K562 (cell line): ENCODE measurements around the gene SACS. TPM values are rescaled to one million over a fixed set of nuclear protein-coding genes. Genes with fewer than 3 reads are reported as not detected.
"Not testable (repeated sequence)": the region's sequence is repeated elsewhere in the genome, so short reads cannot be mapped to it uniquely, and the experiment has no call there.

ENCODE experiments used
- ATAC-seq: fragments of 200-7000 bp; cut with Tn5 transposase; 3 replicates; pipeline ENCODE4 v1.9.1; 2020; ENCODE audit warnings: moderate library complexity
- BruUV-seq: library from RNA; stranded (reverse); fragments of 400-500 nt; replicated peaks from 2 replicates; lab custom pipeline; 2021; lab: Mats Ljungman, UMichigan
- CTCF ChIA-PET: fragments of 300-600 bp; formaldehyde crosslinking; extraction: SDS; loops from one replicate; lab custom pipeline; 2021; ENCODE audit warnings: low intra/inter-chr PET ratio; lab: Yijun Ruan, JAX
- POLR2A ChIA-PET: fragments of 300-600, 350-650 bp; sonication (Branson Sonifier 250); formaldehyde crosslinking; extraction: SDS; loops from one replicate; lab custom pipeline; 2021; ENCODE audit warnings: antibody characterized with exemption, inconsistent platforms; lab: Yijun Ruan, JAX
- DNase-seq, 4 experiments: peaks; one replicate each; pipeline versions ENCODE4 v3.0.0 to v3.0.0-alpha.2; 2011 to 2018; ENCODE audit warnings: low spot score in 3 of 4, mixed read lengths in 3 of 4; ENCODE audit errors: extremely low read depth in 1 of 4
- FAIRE-seq: peaks from 2 replicates; lab custom pipeline; 2011; peaks lifted over from hg19 to GRCh38; lab: Jason Lieb, UNC
- H2AFZ ChIP-seq: 2 replicates; pipeline ENCODE4 v1.6.0; 2011; ENCODE audit warnings: low read depth, low read length, control low read depth, inconsistent platforms
- H3K27ac ChIP-seq: fragments of 200-600 bp; 3 replicates; pipeline ENCODE4 v1.8.0; 2011; ENCODE audit warnings: low read depth, mild to moderate bottlenecking, control low read depth, inconsistent platforms, low read length, moderate library complexity, mixed read lengths; ENCODE audit errors: extremely low read depth
- H3K27me3 ChIP-seq, 2 experiments: fragments of 300-600 bp in 1 of 2; 2 replicates in 1 of 2; 3 replicates in 1 of 2; pipeline versions ENCODE4 v1.6.0 to v1.8.0; 2011; ENCODE audit warnings: inconsistent platforms in 2 of 2, low read length in 2 of 2, mild to moderate bottlenecking in 1 of 2, mixed read lengths in 1 of 2, moderate library complexity in 1 of 2; ENCODE audit not compliant: control insufficient read depth in 2 of 2, insufficient read depth in 2 of 2
- H3K36me3 ChIP-seq: fragments of 300-600 bp; 3 replicates; pipeline ENCODE4 v1.8.0; 2011; ENCODE audit warnings: mild to moderate bottlenecking, low read length, inconsistent platforms; ENCODE audit not compliant: control insufficient read depth, insufficient read depth
- H3K4me1 ChIP-seq, 2 experiments: fragments of 200-600 bp in 1 of 2; replicated peaks in 1 of 2; 2 replicates in 1 of 2; 3 replicates in 1 of 2; pipeline versions ENCODE4 v1.5.1 to v1.8.0; 2011; ENCODE audit warnings: inconsistent platforms in 2 of 2, low read length in 2 of 2, mild to moderate bottlenecking in 1 of 2, mixed read lengths in 1 of 2, moderate library complexity in 1 of 2; ENCODE audit not compliant: control insufficient read depth in 2 of 2, insufficient read depth in 2 of 2
- H3K4me2 ChIP-seq: 2 replicates; pipeline ENCODE4 v1.6.1; 2011; ENCODE audit warnings: low read length, control low read depth, inconsistent platforms, mixed read lengths; ENCODE audit not compliant: insufficient read depth
- H3K4me3 ChIP-seq: fragments of 200-600 bp; sonication (generic), shearing (Covaris generic); 2 replicates; pipeline ENCODE4 v1.5.1; 2016; ENCODE audit warnings: control low read depth, inconsistent platforms
- H3K79me2 ChIP-seq: fragments of 200-600 bp; 3 replicates; pipeline ENCODE4 v1.8.0; 2011; ENCODE audit warnings: low read length, inconsistent platforms; ENCODE audit not compliant: control insufficient read depth, insufficient read depth
- H3K9ac ChIP-seq, 2 experiments: 2 replicates each; pipeline versions ENCODE4 v1.6.0 to v1.6.1; 2011; ENCODE audit warnings: low read depth in 2 of 2, low read length in 2 of 2, control low read depth in 1 of 2, inconsistent platforms in 1 of 2, mild to moderate bottlenecking in 1 of 2, mixed read lengths in 1 of 2; ENCODE audit not compliant: insufficient read depth in 1 of 2
- H3K9me1 ChIP-seq: one replicate; pipeline ENCODE4 v1.6.0; 2011; ENCODE audit warnings: inconsistent platforms, mild to moderate bottlenecking, low read length, moderate library complexity; ENCODE audit not compliant: control insufficient read depth, insufficient read depth
- H3K9me3 ChIP-seq: replicated peaks from 2 replicates; pipeline ENCODE4 v1.5.1; 2011; ENCODE audit warnings: low read depth, low read length, inconsistent platforms; ENCODE audit not compliant: control insufficient read depth, insufficient read depth
- H4K20me1 ChIP-seq: replicated peaks from 2 replicates; pipeline ENCODE4 v1.6.1; 2011; ENCODE audit warnings: low read length, inconsistent platforms, mixed read lengths; ENCODE audit not compliant: control insufficient read depth, insufficient read depth
- ARID3A ChIP-seq: IDR thresholded peaks from 2 replicates; pipeline ENCODE4 v1.6.1; 2012; ENCODE audit warnings: low read depth, low read length, improper control_type of control experiment, borderline replicate concordance
- BCL6 ChIP-seq: fragments of 250-450 bp; sonication (Bioruptor Pico); IDR thresholded peaks from 2 replicates; pipeline ENCODE4 v1.4.0; 2020
- RBBP5 ChIP-seq: fragments of 200-600 bp; sonication (generic); IDR thresholded peaks from 2 replicates; pipeline ENCODE4 v1.6.1; 2012; ENCODE audit warnings: borderline replicate concordance, mild to moderate bottlenecking, low read length, control low read depth, inconsistent platforms; ENCODE audit not compliant: insufficient read depth, poor library complexity, severe bottlenecking
- SOX6 ChIP-seq: fragments of 450-650 bp; IDR thresholded peaks from 2 replicates; pipeline ENCODE4 v1.6.1; 2014; ENCODE audit warnings: mild to moderate bottlenecking
- TEAD4 ChIP-seq, 2 experiments: sonication (generic) in 1 of 2; formaldehyde crosslinking in 1 of 2; IDR thresholded peaks; 2 replicates each; pipeline versions ENCODE4 v1.6.1 to v1.8.0; 2012 to 2022; ENCODE audit warnings: borderline replicate concordance in 1 of 2, inconsistent platforms in 1 of 2, low read length in 1 of 2, mild to moderate bottlenecking in 1 of 2, missing genetic modification reagents in 1 of 2
- TFAM ChIP-seq: fragments of 250-450 bp; sonication (Bioruptor Pico); conservative IDR thresholded peaks from 2 replicates; pipeline ENCODE4 v1.5.0; 2021; ENCODE audit warnings: mild to moderate bottlenecking, moderate library complexity
- ZBTB33 ChIP-seq: sonication (generic); formaldehyde crosslinking; IDR thresholded peaks from 2 replicates; pipeline ENCODE4 v1.8.1; 2023; ENCODE audit warnings: mild to moderate bottlenecking, missing genetic modification reagents
- ZNF77 ChIP-seq: fragments of 250-450 bp; sonication (Bioruptor Pico); IDR thresholded peaks from 2 replicates; pipeline ENCODE4 v1.5.0; 2020
- WGBS: fragments of 100-300 bp; shearing (Covaris generic); methylation state at CpG from one replicate; pipeline ENCODE4 v1.1.6; 2016; ENCODE audit warnings: low coverage, mixed read lengths; ENCODE audit not compliant: insufficient coverage; ENCODE audit errors: missing lambda C conversion rate; 5-methylcytosine and 5-hydroxymethylcytosine counted together
- in situ Hi-C: fragments of 300-500 bp; cut with MboI; formaldehyde crosslinking; loops from 4 replicates; pipeline ENCODE4 v1.15.0; 2018; ENCODE audit warnings: inconsistent platforms, mixed read lengths
- intact Hi-C: fragments of 100-400 bp; cut with micrococcal nuclease; formaldehyde crosslinking; loops from 2 replicates; pipeline ENCODE4 v1.14.2; 2022
- polyA plus RNA-seq, 8 experiments: library from polyadenylated mRNA; depleted of rRNA in 4 of 8; stranded (reverse) in 5 of 8; unstranded in 3 of 8; fragments of >200 nt; fragmentation: Nextera tagmentation in 2 of 8; fragmentation: Illumina TruSeq in 1 of 8; extraction: Ambion mirVana in 2 of 8; extraction: Trizol in 1 of 8; gene quantifications; 2 replicates each; pipeline versions ENCODE4 v1.2.1 to v1.2.3, GENCODE V29; 2011 to 2014; ENCODE audit warnings: inconsistent platforms in 1 of 8, missing spikeins in 1 of 8
- total RNA-seq, 7 experiments: library from RNA; depleted of rRNA in 6 of 7; stranded (reverse); fragments of >200 nt in 6 of 7; fragmentation: Illumina TruSeq in 2 of 7; extraction: Trizol in 2 of 7; gene quantifications; 2 replicates each; pipeline versions ENCODE4 v1.2.1 to v1.2.3, GENCODE V29; 2011 to 2021; ENCODE audit warnings: low replicate concordance in 1 of 7

The SACS gene
- total and polyA plus RNA-seq, 9 of the 15 experiments (the other 6 are each of a cell fraction or from before 2014, with no cell fraction given): 4.7 to 28.2 (median 18.9) TPM

- TF ChIP-seq TFAM (CRISPR knock-in tag): no peak
These were observed 7.5 kb upstream of the SACS start (continued) for GRCh38 chr13:23440821-23441618.

- BruUV-seq, H3K27me3 ChIP-seq, H4K20me1 ChIP-seq, FAIRE-seq, H3K9me3 ChIP-seq, H3K36me3 ChIP-seq, CTCF ChIA-PET, DNase-seq, H3K4me2 ChIP-seq, ATAC-seq, H3K4me3 ChIP-seq, H3K27ac ChIP-seq, H3K4me1 ChIP-seq, H2AFZ ChIP-seq, H3K79me2 ChIP-seq, H3K9ac ChIP-seq, H3K9me1 ChIP-seq, POLR2A ChIA-PET, in situ Hi-C loops, intact Hi-C loops: not testable (repeated sequence)
- 19% methylated on average over 4 of the region's 6 CpGs for WGBS
These were observed 6.8 kb upstream of the SACS start for GRCh38 chr13:23440324-23440723.

GRCh38 chr13:23437916-23438315, 4.4 kb upstream of the SACS start:
- DNase-seq (no peak), FAIRE-seq (no peak), ATAC-seq (no peak)
- no TSS peak for BruUV-seq
- Histone ChIP-seq H3K4me3 (no peak overlapping the region), H3K36me3 (no peaks in the 10 kb centered on the region), H3K4me2 (no peak overlapping the region), H3K4me1 (peaks cover 0 to 4% of the 10 kb centered on the region in 2 experiments; a peak in 2 of 5 replicates), H3K27me3 (peaks cover 2 to 18% of the 10 kb centered on the region in 2 experiments; a peak in 4 of 5 replicates), H3K9me3 (no peaks in the 10 kb centered on the region), H3K79me2 (no peaks in the 10 kb centered on the region), H3K27ac (no peak overlapping the region), H3K9ac (no peak overlapping the region), H3K9me1 (no peaks in the 10 kb centered on the region), H2AFZ (no peak overlapping the region), H4K20me1 (no peaks in the 10 kb centered on the region)
- ChIA-PET POLR2A (no interaction called here), CTCF (no interaction called here)
- 2% methylated on average over 4 of the region's 4 CpGs for WGBS
- in situ Hi-C loops: no loop called here
- intact Hi-C loops: no loop called here
- TF ChIP-seq ZNF77 (CRISPR knock-in tag) (no peak), SOX6 (no peak), ZBTB33 (CRISPR knock-in tag) (no peak), BCL6 (CRISPR knock-in tag) (no peak), TEAD4 (IDR thresholded peaks at IDR 0.05; ENCODE audit: low read length) (no peak), TEAD4 (CRISPR knock-in tag; IDR thresholded peaks at IDR 0.05; ENCODE audit: borderline replicate concordance) (no peak), ARID3A (no peak), RBBP5 (no peak)
